Activated T-cell treated with anti-CD3 and anti-CD28 coated beads, Interleukin-2, amount 50 U/mL, for 1 hour (primary cell): Measurements from ENCODE around the gene SPSB4.
"Not testable (repeated sequence)": the region's sequence is repeated elsewhere in the genome, so short reads cannot be mapped to it uniquely, and the experiment has no call there.

Experiments used
- DNase-seq: peaks from one replicate; pipeline ENCODE4 v3.0.0-alpha.2; 2020

Gene SPSB4

GRCh38 chr3:141050576-141051442 is at the start of gene SPSB4:
Gene SPSB4, plus strand, starts transcription at chr3:141051347. Its CDS starts 14,758 bp downstream, at chr3:141066105.
- no peak for DNase-seq

GRCh38 chr3:141006344-141006743 is 44.8 kb upstream of the SPSB4 start:
- DNase-seq = no peak

DNA sequence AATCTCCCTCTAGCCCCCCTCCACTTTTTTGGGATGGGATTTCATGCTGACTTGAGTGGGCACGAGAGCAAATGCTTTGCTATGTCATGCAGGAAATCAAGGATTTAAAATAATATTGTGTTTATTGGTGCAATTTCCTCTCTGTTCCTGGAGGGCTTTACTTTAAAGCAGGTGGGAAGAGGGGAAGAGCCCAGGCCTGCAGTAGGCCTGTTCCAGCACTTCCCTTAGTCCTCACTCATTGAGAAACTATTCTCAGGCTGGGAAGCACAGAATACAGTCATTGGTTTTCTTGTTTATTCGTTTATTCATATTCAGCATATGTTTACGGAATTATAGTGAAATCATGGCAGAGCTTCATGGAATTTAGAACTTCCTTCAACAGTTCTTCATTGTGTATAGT is 41.7 kb upstream of the SPSB4 start:
- no peak for DNase-seq

GRCh38 chr3:141011232-141011996 is 39.7 kb upstream of the SPSB4 start:
- DNase-seq = peak; percentile 73

GRCh38 chr3:141011997-141012262 is 39.2 kb upstream of the SPSB4 start:
- DNase-seq = no peak

DNA sequence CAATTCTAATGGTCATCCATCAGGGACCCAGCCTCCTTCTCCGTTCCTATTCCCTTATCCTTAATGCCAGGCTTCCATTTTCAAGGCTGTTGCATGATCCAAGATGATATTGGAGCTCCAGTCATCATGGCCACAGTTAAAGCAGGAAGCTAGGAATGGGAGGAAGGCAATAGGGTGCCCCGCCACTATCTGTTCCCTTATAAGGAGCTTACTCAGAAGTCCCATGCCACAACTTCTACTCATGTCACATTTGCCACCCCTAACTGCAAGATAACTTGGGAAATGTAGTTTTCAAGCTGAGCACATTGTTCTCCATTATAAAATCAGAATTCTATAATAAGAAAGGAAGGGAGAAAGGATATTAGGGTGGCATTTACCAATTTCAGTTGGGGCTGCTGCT is 38.6 kb upstream of the SPSB4 start:
- no peak for DNase-seq

DNA sequence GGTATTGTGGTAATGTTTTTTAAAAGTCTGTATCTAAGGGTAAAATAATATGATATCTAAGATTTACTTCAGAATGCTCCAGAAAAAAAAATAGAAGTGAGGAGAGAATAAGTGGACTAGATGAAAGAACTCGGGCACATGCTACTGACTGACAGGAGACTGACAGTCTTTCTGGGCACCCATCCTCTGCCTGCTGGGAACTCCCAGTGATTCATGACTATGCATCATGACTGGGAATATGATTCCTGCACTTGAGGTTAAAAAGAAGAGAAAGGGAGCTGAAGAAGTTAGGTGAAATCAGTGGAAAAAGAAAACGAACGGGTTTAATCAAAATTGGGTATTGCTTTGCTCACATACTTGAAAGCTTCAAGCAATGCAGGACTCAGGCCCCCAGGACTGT is 35.7 kb upstream of the SPSB4 start:
- no peak for DNase-seq

DNA sequence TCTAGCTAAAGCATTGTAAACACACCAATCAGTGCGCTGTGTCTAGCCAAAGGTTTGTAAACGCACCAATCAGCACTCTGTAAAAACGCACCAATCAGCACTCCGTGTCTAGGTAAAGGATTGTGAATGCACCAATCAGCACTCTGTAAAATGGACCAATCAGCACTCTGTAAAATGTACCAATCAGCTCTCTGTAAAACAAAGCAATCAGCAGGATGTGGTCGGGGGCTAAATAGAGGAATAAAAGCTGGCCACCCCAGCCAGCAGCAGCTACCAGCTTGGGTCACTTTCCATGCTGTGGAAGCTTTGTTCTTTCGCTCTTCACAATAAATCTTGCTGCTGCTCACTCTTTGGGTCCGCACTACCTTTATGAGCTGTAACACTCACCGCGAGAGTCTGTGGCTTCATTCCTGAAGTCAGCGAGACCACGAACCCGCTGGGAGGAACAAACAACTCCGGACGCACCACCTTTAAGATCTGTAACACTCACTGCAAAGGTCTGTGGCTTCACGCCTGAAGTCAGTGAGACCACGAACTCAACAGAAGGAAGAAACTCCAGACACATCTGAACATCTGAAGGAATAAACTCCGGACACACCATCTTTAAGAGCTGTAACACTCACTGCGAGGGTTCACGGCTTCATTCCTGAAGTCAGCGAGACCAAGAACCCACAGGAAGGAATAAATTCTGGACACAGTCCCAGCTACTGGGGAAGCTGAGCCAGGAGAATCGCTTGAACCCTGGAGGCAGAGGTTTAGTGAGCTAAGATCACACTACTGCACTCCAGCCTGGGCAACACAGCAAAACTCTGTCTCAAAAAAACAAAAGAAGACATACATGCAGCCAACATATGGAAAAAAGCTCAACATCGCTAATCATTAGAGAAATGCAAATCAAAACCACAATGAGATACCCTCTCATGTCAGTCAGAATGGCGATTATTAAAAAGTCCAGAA is 33.5 kb upstream of the SPSB4 start:
- not testable (repeated sequence) for DNase-seq

GRCh38 chr3:141019244-141019643 is 31.9 kb upstream of the SPSB4 start:
- DNase-seq = no peak

- no peak for DNase-seq
Observed at GRCh38 chr3:141020143-141020830, 30.9 kb upstream of the SPSB4 start.

GRCh38 chr3:141021261-141021660 is 29.9 kb upstream of the SPSB4 start:
- DNase-seq = no peak

GRCh38 chr3:141030296-141030695 is 20.9 kb upstream of the SPSB4 start:
- no peak for DNase-seq

GRCh38 chr3:141039589-141039988 is 11.6 kb upstream of the SPSB4 start:
- DNase-seq = no peak

DNA sequence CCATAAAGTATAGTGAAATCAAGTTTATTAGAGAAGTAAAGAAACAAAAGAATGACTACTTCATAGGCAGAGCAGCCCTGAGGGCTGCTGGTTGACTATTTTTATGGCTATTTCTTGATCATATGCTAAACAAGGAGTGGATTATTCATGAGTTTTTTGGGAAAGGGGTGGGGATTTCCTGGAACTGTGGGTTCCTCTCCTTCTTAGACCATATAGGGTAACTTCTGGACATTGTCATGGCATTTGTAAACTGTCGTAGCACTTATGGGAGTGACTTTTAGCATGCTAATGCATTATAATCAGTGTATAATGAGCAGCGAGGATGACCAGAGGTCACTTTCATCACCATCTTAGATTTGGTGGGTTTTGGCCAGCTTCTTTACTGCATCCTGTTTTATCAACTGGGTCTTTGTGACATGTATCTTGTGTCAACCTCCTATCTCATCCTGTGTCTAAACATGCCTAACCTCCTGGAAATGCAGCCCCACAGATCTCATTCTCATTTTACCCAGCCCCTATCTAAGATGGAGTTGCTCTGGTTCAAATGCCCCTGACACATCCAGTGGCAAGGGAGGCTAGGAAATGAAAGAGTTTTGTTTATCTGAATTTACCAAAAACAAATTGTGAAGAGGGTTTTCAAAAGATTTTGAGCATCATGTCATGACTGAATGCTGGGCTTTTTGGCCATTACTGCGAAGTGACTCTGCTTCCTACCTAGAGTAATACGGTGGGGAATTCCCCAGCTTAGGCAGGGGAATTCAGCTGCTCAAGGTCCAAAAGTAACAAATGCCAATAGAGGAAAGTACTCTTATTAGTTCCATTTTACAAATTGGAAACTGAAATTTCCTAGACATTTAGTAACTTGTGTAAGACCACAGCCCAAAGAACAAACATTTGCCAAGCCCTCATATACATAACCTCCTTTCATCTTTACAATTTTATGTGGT is 6.2 kb upstream of the SPSB4 start:
- DNase-seq = no peak

- DNase-seq = no peak
Observed at GRCh38 chr3:141045849-141046248, 5.3 kb upstream of the SPSB4 start.

DNA sequence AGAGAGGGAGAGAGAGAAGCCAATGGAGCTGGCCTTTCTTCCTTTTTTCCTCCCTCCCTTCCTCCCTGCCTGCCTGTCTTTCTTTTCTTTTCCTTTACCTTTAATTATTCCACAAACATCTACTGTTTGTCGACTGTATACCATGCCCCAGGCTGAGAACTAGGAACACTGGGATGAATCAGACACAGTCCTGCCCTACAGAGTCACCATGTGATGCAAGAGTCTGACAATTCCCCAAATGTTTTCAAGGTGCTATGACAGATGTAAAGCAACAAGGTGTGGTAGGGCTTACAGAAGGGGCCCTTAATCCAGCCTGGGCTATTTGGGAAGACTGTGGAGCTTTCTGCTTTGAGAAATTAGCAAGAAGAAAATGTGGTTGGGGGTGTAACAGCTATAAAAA is 4.0 kb upstream of the SPSB4 start:
- DNase-seq = no peak

GRCh38 chr3:141049681-141050080 is 1.5 kb upstream of the SPSB4 start:
- DNase-seq = no peak

DNA sequence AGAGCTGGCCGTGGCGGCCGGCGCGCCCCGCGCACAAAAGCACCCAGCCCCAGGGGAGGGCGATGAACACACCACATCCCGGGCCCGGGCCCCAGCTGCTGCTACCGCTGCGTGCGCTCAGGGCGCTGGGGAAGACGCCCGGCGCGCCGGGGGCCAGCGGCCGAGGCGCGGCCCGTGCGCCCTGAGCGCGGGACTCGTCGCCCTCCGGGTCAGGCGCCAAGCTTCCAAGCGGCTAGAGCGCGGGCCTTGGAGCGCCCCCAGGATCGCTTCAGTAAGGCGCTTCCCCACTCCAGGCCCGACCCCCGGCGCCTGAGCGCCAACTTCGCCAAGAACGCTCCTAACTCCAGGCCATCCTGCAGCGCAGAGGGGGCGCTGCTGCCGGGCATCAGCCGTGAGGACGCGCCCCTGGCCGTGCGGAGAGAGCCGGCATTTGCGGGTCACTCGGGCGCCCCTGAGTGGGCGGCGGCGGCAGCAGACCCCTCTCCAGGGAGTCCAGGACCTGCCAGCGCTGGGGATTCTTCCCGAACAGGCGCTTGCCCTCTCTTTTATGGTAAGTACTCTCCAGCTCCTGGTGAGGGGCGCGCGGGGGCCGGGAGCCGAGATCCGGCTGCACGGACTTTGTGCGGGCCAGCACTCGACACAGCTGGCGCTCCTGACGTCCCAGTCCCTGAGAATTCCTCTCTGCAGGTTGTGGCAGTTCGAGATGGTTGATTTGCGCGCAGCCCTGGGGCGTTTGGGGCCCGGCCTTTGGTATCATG is 475 bp downstream of the SPSB4 start:
- DNase-seq = no peak

DNA sequence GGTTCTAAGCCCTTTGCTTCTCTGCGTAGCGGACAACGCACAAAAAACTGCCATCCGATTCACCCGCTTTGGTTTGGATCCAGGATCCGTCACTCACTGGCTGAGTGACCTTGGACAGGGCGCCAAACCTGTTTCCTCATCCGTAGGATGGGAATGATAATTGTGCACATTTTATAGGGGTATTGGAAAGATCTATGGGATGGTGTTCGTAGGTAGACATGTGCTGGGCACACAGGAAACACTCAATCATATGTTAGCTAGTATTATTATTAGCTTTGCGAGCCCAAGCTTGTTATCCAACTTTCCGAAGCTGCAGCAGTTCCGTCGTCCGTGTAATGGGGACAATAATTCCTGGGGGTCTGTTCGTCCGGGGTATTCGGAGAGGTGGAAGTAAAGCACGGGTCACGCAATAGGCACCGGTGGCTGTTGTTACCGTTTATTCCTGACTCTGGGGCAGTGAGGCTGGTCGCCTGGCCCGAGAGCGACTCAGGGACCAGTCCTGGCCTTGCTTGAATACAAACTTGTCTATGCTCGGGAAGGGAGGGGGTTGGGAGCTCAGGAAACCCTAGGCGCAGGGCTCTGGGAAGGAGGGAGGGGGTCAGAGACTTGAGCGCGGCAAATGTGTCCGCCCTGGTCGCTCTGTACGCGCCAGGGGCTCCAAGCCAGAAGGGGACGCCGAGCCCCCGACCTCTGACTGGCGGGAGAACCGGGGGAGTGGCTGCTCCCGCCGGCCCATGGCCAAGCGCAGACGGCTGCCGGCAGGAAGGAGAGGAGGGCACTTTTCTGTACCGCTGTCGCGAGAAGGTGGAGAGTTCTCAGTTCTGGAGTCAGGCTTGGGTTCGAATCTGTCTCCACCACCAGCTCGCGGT is 1.3 kb downstream of the SPSB4 start:
- DNase-seq = no peak

GRCh38 chr3:141055136-141055535 is 4.0 kb downstream of the SPSB4 start:
- no peak for DNase-seq
